ENCODE results near the gene CPLANE1.
A peak's percentile ranks its signal among the peaks of the same experiment; 100 is the strongest.
"Not testable (repeated sequence)": the region's sequence is repeated elsewhere in the genome, so short reads cannot be mapped to it uniquely, and the experiment has no call there.

Gene CPLANE1

DNA sequence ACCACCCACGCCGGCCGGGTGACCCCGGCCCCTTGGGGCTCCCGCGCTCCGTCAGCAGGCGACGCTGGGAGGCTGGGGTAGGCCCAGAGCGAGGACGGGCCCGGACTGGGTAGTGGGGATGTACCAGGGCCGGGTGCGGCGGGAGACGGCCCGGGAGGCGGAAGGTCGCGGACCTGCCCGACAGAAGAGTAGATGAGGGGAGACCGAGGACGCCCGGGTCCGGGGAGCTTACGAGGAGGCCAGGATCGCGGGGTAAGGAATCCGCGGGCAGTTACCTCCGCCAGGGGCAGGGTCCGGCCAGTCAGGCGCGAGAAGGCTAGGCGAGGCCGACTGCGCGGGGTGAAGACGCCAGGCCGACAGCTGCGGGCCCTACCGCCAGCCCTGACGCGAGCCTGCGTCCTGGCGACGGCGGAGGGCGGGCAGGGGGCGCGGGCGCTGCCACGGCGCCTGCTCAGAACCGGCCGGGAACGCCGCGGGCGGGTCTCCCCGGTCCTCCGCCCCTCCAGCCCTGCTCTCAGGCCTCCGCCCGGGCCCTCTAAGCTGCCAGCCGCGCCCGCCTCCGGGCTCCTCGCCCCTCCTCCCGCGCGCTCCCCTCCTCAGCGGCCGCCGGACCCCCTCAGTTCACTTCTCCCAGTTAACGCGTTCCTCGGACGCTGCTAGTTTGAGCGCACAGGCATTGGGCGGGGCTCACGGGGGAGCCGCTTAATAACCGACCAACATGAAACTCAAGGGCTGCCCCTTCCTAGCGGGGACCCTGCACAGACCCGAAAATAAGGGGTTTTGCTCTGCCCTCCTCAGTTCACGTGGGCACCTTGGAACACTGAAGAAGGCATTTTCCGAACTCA, at the start of gene CPLANE1:
CPLANE1 (minus strand) TSS at position 407 of the 845 bp plus-strand sequence. CDS start 1,678 bp downstream, outside the sequence.
- DNase-seq (ENCODE audit: low read depth): peak; percentile 80
- peak within 1 kb of the TSS; percentile 82 for H3K4me3 ChIP-seq (ENCODE audit: low read length)
- TF ChIP-seq, protein P1, sequence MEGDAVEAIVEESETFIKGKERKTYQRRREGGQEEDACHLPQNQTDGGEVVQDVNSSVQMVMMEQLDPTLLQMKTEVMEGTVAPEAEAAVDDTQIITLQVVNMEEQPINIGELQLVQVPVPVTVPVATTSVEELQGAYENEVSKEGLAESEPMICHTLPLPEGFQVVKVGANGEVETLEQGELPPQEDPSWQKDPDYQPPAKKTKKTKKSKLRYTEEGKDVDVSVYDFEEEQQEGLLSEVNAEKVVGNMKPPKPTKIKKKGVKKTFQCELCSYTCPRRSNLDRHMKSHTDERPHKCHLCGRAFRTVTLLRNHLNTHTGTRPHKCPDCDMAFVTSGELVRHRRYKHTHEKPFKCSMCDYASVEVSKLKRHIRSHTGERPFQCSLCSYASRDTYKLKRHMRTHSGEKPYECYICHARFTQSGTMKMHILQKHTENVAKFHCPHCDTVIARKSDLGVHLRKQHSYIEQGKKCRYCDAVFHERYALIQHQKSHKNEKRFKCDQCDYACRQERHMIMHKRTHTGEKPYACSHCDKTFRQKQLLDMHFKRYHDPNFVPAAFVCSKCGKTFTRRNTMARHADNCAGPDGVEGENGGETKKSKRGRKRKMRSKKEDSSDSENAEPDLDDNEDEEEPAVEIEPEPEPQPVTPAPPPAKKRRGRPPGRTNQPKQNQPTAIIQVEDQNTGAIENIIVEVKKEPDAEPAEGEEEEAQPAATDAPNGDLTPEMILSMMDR (conservative IDR thresholded peaks at IDR 0.05; ENCODE audit: low read length): peak; percentile 5; the same call in 1 of the 2 replicates

DNA sequence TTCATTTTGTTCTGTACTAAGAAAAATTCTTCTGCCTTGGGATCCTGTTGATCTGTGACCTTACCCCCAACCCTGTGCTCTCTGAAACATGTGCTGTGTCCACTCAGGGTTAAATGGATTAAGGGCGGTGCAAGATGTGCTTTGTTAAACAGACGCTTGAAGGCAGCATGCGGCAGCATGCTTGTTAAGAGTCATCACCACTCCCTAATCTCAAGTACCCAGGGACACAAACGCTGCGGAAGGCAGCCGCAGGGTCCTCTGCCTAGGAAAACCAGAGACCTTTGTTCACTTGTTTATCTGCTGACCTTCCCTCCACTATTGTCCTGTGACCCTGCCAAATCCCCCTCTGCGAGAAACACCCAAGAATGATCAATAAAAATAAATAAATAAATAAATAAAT, 47.1 kb upstream of the CPLANE1 start:
- H3K4me3 ChIP-seq (ENCODE audit: low read length); DNase-seq (ENCODE audit: low read depth): not testable (repeated sequence)

DNA sequence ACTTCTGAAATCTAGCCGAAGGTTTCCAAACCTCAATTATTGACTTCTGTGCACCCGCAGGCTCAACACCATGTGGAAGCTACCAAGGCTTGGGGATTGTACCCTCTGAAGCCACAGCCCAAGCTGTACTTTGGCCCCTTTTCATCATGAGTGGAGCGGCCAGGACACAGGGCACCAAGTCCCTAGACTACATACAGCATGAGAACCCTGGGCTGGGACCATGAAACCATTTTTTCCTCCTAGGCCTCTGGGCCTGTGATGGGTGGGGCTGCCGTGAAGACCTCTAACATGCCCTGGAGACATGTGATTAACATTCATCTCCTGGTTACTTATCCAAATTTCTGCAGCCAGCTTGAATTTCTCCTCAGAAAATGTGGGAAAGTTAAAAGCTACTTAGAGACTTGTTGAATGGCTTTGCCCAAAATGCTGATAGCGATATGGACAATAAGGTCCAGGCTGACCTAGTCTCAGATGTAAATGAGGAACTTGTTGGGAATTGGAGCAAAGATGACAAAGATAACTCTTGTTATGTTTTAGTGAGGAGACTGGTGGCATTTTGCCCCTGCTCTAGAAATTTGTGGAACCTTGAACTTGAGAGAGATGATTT, 34.1 kb upstream of the CPLANE1 start:
- no peak for DNase-seq (ENCODE audit: low read depth)
- no peak overlapping the region for H3K4me3 ChIP-seq (ENCODE audit: low read length)
- TF ChIP-seq, protein P1 (conservative IDR thresholded peaks at IDR 0.05; ENCODE audit: low read length): no peak

DNA sequence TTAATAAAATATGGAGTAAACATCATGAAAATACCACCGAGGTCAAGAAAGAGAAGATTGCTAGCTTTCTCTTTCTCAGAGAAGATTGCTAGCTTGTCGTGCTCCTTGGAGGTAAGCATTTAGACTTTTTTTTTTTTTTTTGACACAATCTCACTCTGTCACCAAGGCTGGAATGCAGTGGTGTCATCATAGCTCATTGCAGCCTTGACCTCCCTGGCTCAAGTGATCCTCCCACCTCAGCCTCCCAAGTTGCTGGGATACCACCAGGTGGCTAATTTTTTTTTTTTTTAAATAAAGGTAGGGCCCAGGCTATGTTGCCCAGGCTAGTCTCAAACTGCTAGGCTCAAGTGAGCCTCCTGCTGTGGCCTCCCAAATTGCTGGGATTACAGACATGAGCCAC, 26.3 kb upstream of the CPLANE1 start:
- TF ChIP-seq, protein P1 (conservative IDR thresholded peaks at IDR 0.05; ENCODE audit: low read length): no peak
- H3K4me3 ChIP-seq (ENCODE audit: low read length): no peak overlapping the region
- DNase-seq (ENCODE audit: low read depth): no peak

DNA sequence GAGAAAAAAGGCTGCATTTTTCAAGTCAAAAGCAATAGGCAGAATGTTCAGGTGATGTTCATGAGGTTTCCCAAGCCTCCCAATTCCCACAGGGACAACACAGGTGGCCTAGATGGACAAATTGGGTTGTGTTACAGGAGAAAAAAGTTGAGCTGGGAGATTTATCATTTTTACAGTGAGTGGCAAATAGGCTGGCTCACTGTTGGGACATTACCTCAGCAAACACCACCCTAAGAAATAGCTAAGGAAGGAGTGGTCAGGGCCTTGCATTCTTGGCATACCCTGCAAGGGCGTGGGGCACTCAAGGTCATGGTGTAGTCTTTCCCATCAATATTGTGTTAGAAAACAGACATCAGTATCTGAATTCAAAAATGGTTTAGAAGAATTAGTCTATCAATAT, 23.3 kb upstream of the CPLANE1 start:
- DNase-seq (ENCODE audit: low read depth): peak; percentile 77
- TF ChIP-seq, protein P1 (conservative IDR thresholded peaks at IDR 0.05; ENCODE audit: low read length): no peak

DNA sequence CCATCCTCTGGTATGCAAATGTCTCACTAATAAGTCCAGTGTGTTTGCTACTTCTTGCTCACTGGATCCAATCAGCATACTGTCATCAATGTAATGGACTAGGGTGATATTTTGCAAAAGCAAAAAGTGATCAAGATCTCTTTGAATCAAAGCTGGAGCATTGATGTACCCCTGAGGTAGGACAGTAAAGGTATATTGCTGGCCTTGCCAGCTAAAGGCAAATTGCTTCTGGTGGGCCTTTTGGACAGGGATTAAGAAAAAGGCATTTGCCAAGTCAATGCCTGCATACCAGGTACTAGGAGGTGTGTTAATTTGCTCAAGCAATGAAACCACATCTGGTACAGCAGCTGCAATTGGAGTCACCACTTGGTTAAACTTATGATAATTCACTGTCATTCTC, 18.9 kb upstream of the CPLANE1 start:
- DNase-seq (ENCODE audit: low read depth); H3K4me3 ChIP-seq (ENCODE audit: low read length): not testable (repeated sequence)

More for the DNA sequence above, 23.3 kb upstream of the CPLANE1 start:
- no peak overlapping the region for H3K4me3 ChIP-seq (ENCODE audit: low read length)

DNA sequence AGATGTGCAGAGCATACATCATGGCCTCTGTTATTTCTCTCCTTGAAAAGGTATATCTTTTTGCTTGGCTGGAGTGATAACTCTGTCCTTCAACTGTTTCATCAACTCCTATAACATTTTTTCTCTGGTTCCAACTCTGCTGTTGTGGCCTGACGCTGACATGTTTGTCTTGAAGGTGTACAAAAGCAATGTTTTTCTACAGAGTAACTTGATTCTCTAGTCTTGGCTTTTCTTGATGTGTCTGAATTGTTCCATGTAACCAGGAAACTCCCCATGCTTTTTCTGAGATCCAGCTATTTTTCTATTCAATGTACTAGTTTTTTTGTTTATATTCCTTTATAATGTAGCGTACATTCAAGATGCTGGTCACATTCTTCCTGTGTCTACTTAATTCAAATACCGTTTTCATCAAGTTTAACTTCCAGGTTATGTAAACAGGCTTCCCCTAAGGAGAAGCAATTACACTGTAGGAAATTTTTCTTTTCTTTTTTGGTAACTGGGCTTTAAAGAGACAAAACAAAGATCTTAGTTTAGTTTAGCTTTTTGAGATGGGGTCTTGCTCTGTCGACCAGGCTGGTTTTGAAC, 6.7 kb upstream of the CPLANE1 start:
- TF ChIP-seq, protein P1 (conservative IDR thresholded peaks at IDR 0.05; ENCODE audit: low read length): no peak
- H3K4me3 ChIP-seq (ENCODE audit: low read length): no peak overlapping the region
- no peak for DNase-seq (ENCODE audit: low read depth)

DNA sequence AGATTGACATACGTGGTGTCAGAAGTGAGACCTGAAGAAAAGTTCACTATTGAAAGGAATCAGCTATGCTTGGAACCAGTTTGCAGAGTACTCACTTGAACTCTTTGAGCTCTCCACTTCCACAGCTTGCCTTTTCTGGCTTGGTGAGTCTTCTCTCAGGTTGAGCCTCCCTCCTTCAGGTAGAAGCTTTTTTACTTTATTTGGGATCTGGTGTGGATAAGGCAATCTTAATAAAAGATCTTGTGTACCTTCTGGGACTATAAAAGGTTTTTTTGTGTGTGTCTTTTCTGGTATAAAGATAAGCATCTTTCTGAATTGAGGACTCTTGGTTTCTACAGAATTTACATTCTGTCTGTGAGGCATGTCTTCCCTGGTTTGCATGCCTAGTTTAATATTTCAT, 5.4 kb upstream of the CPLANE1 start:
- no peak for DNase-seq (ENCODE audit: low read depth)
- TF ChIP-seq, protein P1 (conservative IDR thresholded peaks at IDR 0.05; ENCODE audit: low read length): no peak
- H3K4me3 ChIP-seq (ENCODE audit: low read length): no peak overlapping the region

All from AG10803 (cell line).